IPS-18a (cell line): Measurements from ENCODE around the gene ACSS3.
A peak's percentile ranks its signal among the peaks of the same experiment; 100 is the strongest.

Experiments used
- H3K27ac ChIP-seq: one replicate; pipeline ENCODE4 v1.5.1; 2013; ENCODE audit warnings: low read length
- H3K27me3 ChIP-seq: one replicate; pipeline ENCODE4 v1.6.1; 2013; ENCODE audit warnings: mild to moderate bottlenecking, low read length; ENCODE audit not compliant: control insufficient read depth, insufficient read depth
- H3K36me3 ChIP-seq: one replicate; pipeline ENCODE4 v1.6.1; 2013; ENCODE audit warnings: low read depth, low read length; ENCODE audit not compliant: control insufficient read depth
- H3K4me1 ChIP-seq: one replicate; pipeline ENCODE4 v1.6.1; 2013; ENCODE audit warnings: low read depth, low read length; ENCODE audit not compliant: control insufficient read depth
- H3K4me3 ChIP-seq: one replicate; pipeline ENCODE4 v1.5.1; 2013; ENCODE audit warnings: low read length
- H3K9ac ChIP-seq: one replicate; pipeline ENCODE4 v1.6.1; 2013; ENCODE audit warnings: mild to moderate bottlenecking, low read length, moderate library complexity
- H3K9me3 ChIP-seq: one replicate; pipeline ENCODE4 v1.6.1; 2013; ENCODE audit warnings: low read depth, low read length; ENCODE audit not compliant: control insufficient read depth

The ACSS3 gene

DNA sequence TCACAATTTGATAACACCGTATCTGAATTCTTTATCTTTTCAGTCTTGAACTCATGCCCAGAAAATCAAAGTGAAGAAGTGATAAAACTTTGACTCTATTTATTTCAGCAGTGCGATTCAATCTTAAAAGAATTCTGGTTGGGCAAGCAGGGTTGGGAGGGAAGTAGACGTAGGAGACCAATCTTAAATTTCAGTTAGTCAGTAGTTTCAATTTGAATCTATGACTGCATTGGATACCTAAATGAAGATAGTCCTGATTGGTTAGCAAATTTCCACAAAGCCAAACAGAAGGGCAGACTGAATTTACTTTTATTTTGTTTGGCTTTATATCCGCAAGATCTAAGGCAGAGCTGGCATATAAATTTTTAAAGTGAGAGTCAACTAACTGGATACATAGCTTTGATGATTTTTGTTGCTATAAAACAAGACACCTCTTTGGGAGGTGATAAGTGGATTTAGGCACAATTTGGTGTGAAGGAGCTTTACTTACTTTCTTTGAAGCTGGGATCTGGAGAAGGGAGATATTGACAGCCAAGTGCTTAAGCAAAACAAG, 2.6 kb downstream of the ACSS3 start:
- H3K9ac ChIP-seq: no peak overlapping the region
- H3K36me3 ChIP-seq: no peaks in the 10 kb centered on the region
- no peaks in the 10 kb centered on the region for H3K27me3 ChIP-seq
- no peaks in the 10 kb centered on the region for H3K9me3 ChIP-seq
- peak overlapping the region; percentile 87 for H3K4me3 ChIP-seq
- no peak overlapping the region for H3K27ac ChIP-seq
- H3K4me1 ChIP-seq: peaks cover 43% of the 10 kb centered on the region

DNA sequence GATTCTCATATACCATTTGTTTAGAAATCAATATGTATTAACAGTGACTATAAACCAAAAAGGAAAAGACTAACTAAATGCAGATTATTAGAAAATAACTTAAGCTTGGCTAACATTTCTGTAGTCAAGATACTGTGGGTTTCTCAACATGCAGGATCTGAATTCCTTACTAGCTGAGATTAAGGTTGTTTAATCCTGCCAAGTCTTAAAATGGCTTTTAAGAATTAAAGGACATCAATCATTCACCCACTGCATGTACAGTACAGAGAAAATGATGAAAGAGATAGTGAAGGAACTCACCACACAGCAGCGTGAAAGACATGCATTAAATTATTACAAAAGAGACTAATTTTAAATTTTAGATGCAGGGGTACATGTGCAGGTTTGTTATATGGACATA, 3.8 kb downstream of the ACSS3 start:
- no peaks in the 10 kb centered on the region for H3K27me3 ChIP-seq
- H3K36me3 ChIP-seq: no peaks in the 10 kb centered on the region
- H3K4me3 ChIP-seq: no peak overlapping the region
- no peak overlapping the region for H3K9ac ChIP-seq
- no peak overlapping the region for H3K27ac ChIP-seq
- no peaks in the 10 kb centered on the region for H3K9me3 ChIP-seq
- peaks cover 50% of the 10 kb centered on the region for H3K4me1 ChIP-seq

DNA sequence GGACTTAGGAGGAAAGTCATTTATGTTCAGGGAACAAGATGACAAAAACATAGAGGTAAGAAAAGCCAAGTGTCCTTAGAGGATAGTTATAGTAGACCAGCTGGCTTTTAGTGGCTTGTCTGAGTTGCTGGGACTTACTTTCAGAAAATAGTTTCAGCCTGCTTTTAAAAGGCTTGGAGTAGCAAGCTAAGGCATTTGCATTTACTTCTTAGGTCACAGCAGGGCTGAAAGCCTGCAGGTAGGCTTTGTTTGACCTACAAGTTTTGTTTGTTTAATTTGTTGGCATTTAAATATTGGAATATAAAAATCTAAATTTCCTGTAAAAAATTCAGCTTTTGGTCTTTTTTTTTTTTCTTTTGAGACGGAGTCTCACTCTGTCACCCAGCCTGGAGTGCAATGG, 5.1 kb downstream of the ACSS3 start:
- Histone ChIP-seq H3K9me3 (no peaks in the 10 kb centered on the region), H3K27me3 (no peaks in the 10 kb centered on the region), H3K9ac (no peak overlapping the region), H3K4me3 (peak overlapping the region; percentile 35), H3K4me1 (peaks cover 50% of the 10 kb centered on the region), H3K27ac (peak overlapping the region; percentile 43), H3K36me3 (no peaks in the 10 kb centered on the region)

GRCh38 chr12:81083906-81084513, 6.1 kb downstream of the ACSS3 start:
- H3K9ac ChIP-seq: no peak overlapping the region
- H3K27me3 ChIP-seq: no peaks in the 10 kb centered on the region
- H3K27ac ChIP-seq: no peak overlapping the region
- no peaks in the 10 kb centered on the region for H3K9me3 ChIP-seq
- peaks cover 51% of the 10 kb centered on the region for H3K4me1 ChIP-seq
- H3K4me3 ChIP-seq: no peak overlapping the region
- H3K36me3 ChIP-seq: no peaks in the 10 kb centered on the region

DNA sequence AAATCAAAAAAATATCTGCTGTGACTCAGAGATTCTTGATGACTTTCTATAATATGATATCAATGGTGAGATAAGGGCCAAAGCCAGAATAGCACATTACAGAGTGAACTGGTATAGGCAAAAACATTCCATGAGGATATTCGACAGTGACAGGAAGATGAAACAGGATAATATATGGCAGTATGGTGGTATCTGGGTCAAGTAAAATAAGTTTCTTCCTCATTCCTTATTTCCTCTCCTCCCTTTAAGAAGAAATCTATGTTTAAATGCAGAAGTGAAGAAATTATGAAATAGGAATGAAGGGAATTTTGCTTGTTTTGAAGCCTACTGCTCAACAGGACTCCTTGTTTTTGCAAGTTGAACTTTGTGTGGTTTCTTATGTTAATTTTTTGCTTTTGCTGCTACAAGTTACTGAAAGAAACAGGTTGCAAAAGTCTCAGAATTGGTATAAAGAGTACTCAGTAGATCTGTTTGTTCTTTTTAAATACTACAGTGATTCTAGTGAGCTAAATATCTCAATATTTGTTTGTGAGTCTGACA, 7.0 kb downstream of the ACSS3 start:
- H3K27me3 ChIP-seq: no peaks in the 10 kb centered on the region
- H3K4me1 ChIP-seq: peaks cover 51% of the 10 kb centered on the region
- no peaks in the 10 kb centered on the region for H3K9me3 ChIP-seq
- peak overlapping the region; percentile 27 for H3K27ac ChIP-seq
- no peak overlapping the region for H3K9ac ChIP-seq
- H3K4me3 ChIP-seq: peak overlapping the region; percentile 15
- H3K36me3 ChIP-seq: no peaks in the 10 kb centered on the region

DNA sequence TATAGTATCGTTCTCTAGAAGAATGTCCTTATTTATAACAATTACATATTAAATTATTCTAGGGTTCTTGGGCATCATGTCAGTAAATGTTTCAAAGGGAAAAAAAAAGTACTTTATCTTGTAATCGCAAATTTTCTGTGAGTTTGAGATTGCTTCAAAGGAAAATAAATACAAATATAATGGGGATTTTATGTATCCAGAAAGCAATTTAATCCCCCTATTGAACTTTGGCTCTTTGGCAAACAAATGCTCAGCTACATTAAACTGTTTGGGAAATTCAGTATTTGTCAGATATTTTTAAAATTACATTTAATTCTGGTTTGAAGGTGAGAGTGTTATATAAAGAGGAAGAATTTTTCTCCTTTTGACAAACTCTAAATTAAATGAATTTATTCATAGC, 8.0 kb downstream of the ACSS3 start:
- Histone ChIP-seq H3K27me3 (no peaks in the 10 kb centered on the region), H3K4me3 (no peak overlapping the region), H3K4me1 (peaks cover 55% of the 10 kb centered on the region), H3K36me3 (no peaks in the 10 kb centered on the region), H3K9ac (no peak overlapping the region), H3K27ac (no peak overlapping the region), H3K9me3 (no peaks in the 10 kb centered on the region)

DNA sequence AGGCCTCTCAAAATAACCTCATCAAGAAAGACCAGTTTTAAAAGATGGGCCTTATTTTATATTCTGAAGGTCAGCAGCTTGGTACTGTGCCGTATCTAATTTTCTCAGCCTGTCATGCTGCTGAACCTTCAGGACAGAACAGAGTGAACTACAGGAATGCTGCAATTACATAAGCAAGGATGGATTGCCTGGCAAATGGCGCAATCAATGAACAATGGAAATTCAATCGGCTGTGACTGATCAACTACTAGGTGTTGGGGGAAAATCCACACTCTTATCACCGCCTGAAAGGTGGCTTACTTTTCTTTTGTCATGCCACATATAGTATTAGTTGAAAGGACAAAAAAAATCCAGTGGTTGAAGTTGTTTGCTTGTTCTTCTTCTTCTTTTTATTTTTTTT, 8.5 kb downstream of the ACSS3 start:
- Histone ChIP-seq H3K27me3 (no peaks in the 10 kb centered on the region), H3K4me1 (peaks cover 55% of the 10 kb centered on the region)

GRCh38 chr12:81088221-81088620, 10.3 kb downstream of the ACSS3 start:
- H3K36me3 ChIP-seq: no peaks in the 10 kb centered on the region
- H3K27me3 ChIP-seq: no peaks in the 10 kb centered on the region
- H3K9ac ChIP-seq: no peak overlapping the region
- H3K27ac ChIP-seq: no peak overlapping the region
- H3K4me3 ChIP-seq: no peak overlapping the region
- H3K4me1 ChIP-seq: peaks cover 49% of the 10 kb centered on the region
- H3K9me3 ChIP-seq: no peaks in the 10 kb centered on the region

More for the DNA sequence above, 8.5 kb downstream of the ACSS3 start:
- no peak overlapping the region for H3K9ac ChIP-seq
- H3K9me3 ChIP-seq: no peaks in the 10 kb centered on the region
- no peaks in the 10 kb centered on the region for H3K36me3 ChIP-seq
- peak overlapping the region; percentile 52 for H3K27ac ChIP-seq
- no peak overlapping the region for H3K4me3 ChIP-seq

DNA sequence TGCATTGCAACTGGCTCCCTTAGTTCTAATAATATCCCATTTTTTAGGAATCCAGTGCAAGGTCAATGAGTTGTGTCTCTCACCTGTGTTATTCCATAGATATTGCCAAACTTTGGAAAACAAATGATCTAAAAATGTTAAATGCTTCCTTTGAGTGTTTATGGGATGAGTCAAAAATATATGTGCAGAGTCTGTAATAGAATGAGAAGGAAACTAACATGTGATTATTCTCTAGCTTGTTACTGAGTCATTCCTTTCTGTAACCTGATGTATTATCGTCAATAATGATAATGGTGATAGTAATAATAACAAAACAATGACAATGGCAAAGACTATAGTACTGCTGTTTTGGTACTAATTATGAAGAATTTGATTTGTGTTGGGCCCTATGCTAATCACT, 11.5 kb downstream of the ACSS3 start:
- no peak overlapping the region for H3K9ac ChIP-seq
- H3K9me3 ChIP-seq: no peaks in the 10 kb centered on the region
- H3K27me3 ChIP-seq: no peaks in the 10 kb centered on the region
- no peak overlapping the region for H3K4me3 ChIP-seq
- H3K4me1 ChIP-seq: peaks cover 42% of the 10 kb centered on the region
- no peaks in the 10 kb centered on the region for H3K36me3 ChIP-seq
- H3K27ac ChIP-seq: no peak overlapping the region

DNA sequence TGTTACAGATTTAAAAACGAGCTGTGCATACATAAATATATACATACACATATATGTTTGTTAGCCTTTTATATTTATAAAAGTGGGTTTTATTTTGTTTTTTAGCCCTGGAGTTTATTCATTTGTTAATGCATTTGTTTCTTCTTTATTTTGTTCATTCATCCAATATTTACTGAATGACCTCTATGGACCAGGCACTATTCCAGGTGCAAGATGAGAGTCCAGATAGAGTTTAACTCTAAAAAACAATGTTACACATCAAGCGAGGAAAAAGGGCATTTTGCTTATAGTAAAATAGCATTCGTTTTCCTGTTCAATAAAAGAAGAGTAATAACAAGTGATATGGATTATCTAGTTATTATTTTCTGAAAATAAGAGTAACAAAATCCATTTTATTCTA, 14.2 kb downstream of the ACSS3 start:
- Histone ChIP-seq H3K4me1 (peaks cover 20% of the 10 kb centered on the region), H3K9me3 (no peaks in the 10 kb centered on the region), H3K27me3 (no peaks in the 10 kb centered on the region), H3K36me3 (no peaks in the 10 kb centered on the region), H3K4me3 (no peak overlapping the region), H3K9ac (no peak overlapping the region), H3K27ac (no peak overlapping the region)

- H3K27ac ChIP-seq: no peak overlapping the region
- H3K27me3 ChIP-seq: no peaks in the 10 kb centered on the region
- no peak overlapping the region for H3K9ac ChIP-seq
- peaks cover 4% of the 10 kb centered on the region for H3K4me1 ChIP-seq
- H3K4me3 ChIP-seq: no peak overlapping the region
- no peaks in the 10 kb centered on the region for H3K36me3 ChIP-seq
- no peaks in the 10 kb centered on the region for H3K9me3 ChIP-seq
These were observed 17.0 kb downstream of the ACSS3 start for GRCh38 chr12:81094718-81095360.
